Heart left ventricle (tissue), 13 donors: Measurements from ENCODE around the gene DDR2.

Experiments used
- CTCF ChIP-seq, 12 donors: fragments of 200-600 bp; sonication (generic) in 4 of 12; IDR thresholded peaks; one replicate each; pipeline versions ENCODE4 v1.5.0 to v1.8.0; 2018 to 2022; ENCODE audit warnings: antibody characterized with exemption in 12 of 12, mild to moderate bottlenecking in 5 of 12
- POLR2A ChIP-seq, 2 donors: fragments of 450-650 bp; IDR thresholded peaks; one replicate each; pipeline ENCODE4 v1.6.1; 2017; ENCODE audit warnings: antibody characterized with exemption in 2 of 2, mild to moderate bottlenecking in 2 of 2, moderate library complexity in 2 of 2
- donor health status: ischemic (EF 13 %, LVEDD 7.1; RV severe dilation, severe dysfunction).
- donor health status: DM: no; HTN: yes; CAD: no.
- donor health status: DM: no; HTN: no; CAD: no.
- donor health status: ischemic (EF 25% LVEDD 6.9; RV normal size, moderate dysfunction).
- donor health status: ischemic (EF 25% LVEDD 5.7; RV mildly dilated, moderate dysfunction).
- donor health status: ischemic (EF 35%, LVEDD 5.7; RV mildly dilated, moderate dysfunction).
- donor health status: nonischemic (EF 11% LVEDD 7.7; RV severe dilation, severe dysfunction).
- donor health status: DM: yes; HTN: yes; CAD: no.
- donor health status: PGD.
- donor health status: ischemic (EF 29% LVEDD 5.4; RV normal size, mild dysfunction).
- donor health status: nonischemic (EF 23%, LVEDD 6.1; RV moderate dilation, normal function).

- TF ChIP-seq CTCF (IDR thresholded peaks at IDR 0.05) (no peak), POLR2A (IDR thresholded peaks at IDR 0.05) (no peak)
Measured at GRCh38 chr1:162654915-162655620, 22.8 kb downstream of the DDR2 start.
